Psoas muscle (tissue), 8 donors: ENCODE data around the gene CPVL. TPM values are rescaled to one million over a fixed set of nuclear protein-coding genes. Genes with fewer than 3 reads are reported as not detected.

Experiments
- ATAC-seq, 4 donors: fragments of 200-7000 bp; cut with Tn5 transposase; one replicate each; pipeline ENCODE4 v1.9.1; 2020; ENCODE audit warnings: moderate library complexity in 3 of 4, mild to moderate bottlenecking in 2 of 4
- DNase-seq, 2 donors: peaks; one replicate each; pipeline ENCODE4 v3.0.0-alpha.2; 2020
- H3K27ac ChIP-seq: fragments of 200-600 bp; one replicate; pipeline ENCODE4 v1.8.0; 2022
- H3K27me3 ChIP-seq, 3 donors: fragments of 200-600 bp in 1 of 3; one replicate each; pipeline versions ENCODE4 v1.6.1 to v1.8.0; 2013 to 2022; ENCODE audit warnings: low read length in 2 of 3, mild to moderate bottlenecking in 2 of 3, moderate library complexity in 1 of 3; ENCODE audit not compliant: insufficient read depth in 3 of 3
- H3K36me3 ChIP-seq, 2 donors: fragments of 200-600 bp in 1 of 2; one replicate each; pipeline versions ENCODE4 v1.6.1 to v1.8.0; 2013 to 2022; ENCODE audit warnings: low read depth in 1 of 2, mild to moderate bottlenecking in 1 of 2, moderate library complexity in 1 of 2; ENCODE audit not compliant: insufficient read depth in 1 of 2
- H3K4me1 ChIP-seq: fragments of 200-600 bp; one replicate; pipeline ENCODE4 v1.8.0; 2022
- H3K4me3 ChIP-seq: fragments of 200-600 bp; one replicate; pipeline ENCODE4 v1.8.0; 2022; ENCODE audit warnings: mild to moderate bottlenecking
- H3K9me3 ChIP-seq: fragments of 200-600 bp; one replicate; pipeline ENCODE4 v1.8.0; 2022
- CTCF ChIP-seq: fragments of 200-600 bp; IDR thresholded peaks from one replicate; pipeline ENCODE4 v1.8.0; 2022; ENCODE audit warnings: antibody characterized with exemption
- WGBS, 3 donors: extraction: QIAGEN DNeasy Blood & Tissue Kit; methylation state at CpG; one replicate each; pipeline versions ENCODE4 v1.1.6 to v1.1.7; 2013; 5-methylcytosine and 5-hydroxymethylcytosine counted together
- intact Hi-C, 2 donors: fragments of 100-400 bp; cut with DNase I; formaldehyde crosslinking; loops; one replicate each; pipeline versions ENCODE4 v1.11.0 to v1.14.2; 2022
- polyA plus RNA-seq, 3 donors: library from polyadenylated mRNA; stranded (reverse); fragments of 200-250 nt; gene quantifications; one replicate each; pipeline ENCODE4 v1.2.3, GENCODE V29; 2013
- total RNA-seq, 4 donors: library from RNA; stranded (reverse); fragmentation: NEBNext Ultra II Directional in 2 of 4; extraction: Animal tissue kit (Norgen Biotek cat#: 25700) in 2 of 4; gene quantifications; one replicate each; pipeline versions ENCODE4 v1.2.1 to v1.2.4, GENCODE V29; 2021 to 2023
- donor health status: healthy with polysubstance abuse.
- donor health status: DM: no; HTN: no; CAD: no; lungs with moderate emphysema.
- donor health status: Bipolar disorder and iron deficiency.
- donor health status: healthy.
- donor health status: DM: yes; HTN: yes; CAD: no.
- donor health status: DM: no; HTN: no; CAD: no.
- donor health status: DM: no; HTN: no; CAD: no.
- donor health status: DM: yes; HTN: yes; CAD: no.

Gene CPVL
- total and polyA plus RNA-seq, 7 donors = 1.6 to 49.6 (median 6.1) TPM

GRCh38 chr7:29130096-29130495, 16.2 kb downstream of the CPVL start:
- ATAC-seq = no peak
- Histone ChIP-seq H3K4me3 (no peak overlapping the region), H3K4me1 (peaks cover 4% of the 10 kb centered on the region), H3K9me3 (no peaks in the 10 kb centered on the region), H3K27ac (no peak overlapping the region), H3K36me3 (no peaks in the 10 kb centered on the region), H3K27me3 (no peaks in the 10 kb centered on the region)
- TF ChIP-seq CTCF = no peak
- DNase-seq = no peak
- intact Hi-C loops = no loop called here
- 90 to 98% (median 96%) methylated on average over 1 of the region's 1 CpG for WGBS, 3 donors

- Histone ChIP-seq H3K27ac (no peak overlapping the region), H3K9me3 (no peaks in the 10 kb centered on the region), H3K4me3 (no peak overlapping the region), H3K4me1 (peaks cover 12% of the 10 kb centered on the region), H3K36me3 (no peaks in the 10 kb centered on the region), H3K27me3 (no peaks in the 10 kb centered on the region)
- DNase-seq = no peak
- WGBS, 3 donors = 52 to 63% (median 53%) methylated on average over 4 of the region's 4 CpGs
- no peak for TF ChIP-seq CTCF
- no peak for ATAC-seq
- intact Hi-C loops = no loop called here
Observed at GRCh38 chr7:29127527-29127926, 18.8 kb downstream of the CPVL start.

GRCh38 chr7:29126804-29127203, 19.5 kb downstream of the CPVL start:
- no peak for TF ChIP-seq CTCF
- Histone ChIP-seq H3K9me3 (no peaks in the 10 kb centered on the region), H3K36me3 (no peaks in the 10 kb centered on the region), H3K27me3 (no peaks in the 10 kb centered on the region), H3K27ac (no peak overlapping the region), H3K4me1 (peaks cover 15% of the 10 kb centered on the region), H3K4me3 (no peak overlapping the region)
- ATAC-seq = no peak
- 94 to 95% (median 94%) methylated on average over 3 of the region's 3 CpGs for WGBS, 3 donors
- intact Hi-C loops = no loop called here
- DNase-seq = no peak

GRCh38 chr7:29123626-29124190, 22.6 kb downstream of the CPVL start:
- H3K36me3 ChIP-seq = no peaks in the 10 kb centered on the region
- H3K4me3 ChIP-seq = no peak overlapping the region
- H3K27me3 ChIP-seq = no peaks in the 10 kb centered on the region
- no peak overlapping the region for H3K27ac ChIP-seq
- ATAC-seq (no peak), DNase-seq (no peak)
- H3K9me3 ChIP-seq = no peaks in the 10 kb centered on the region
- H3K4me1 ChIP-seq = peaks cover 16% of the 10 kb centered on the region
- intact Hi-C loops = no loop called here
- whole genome bisulfite sequencing, 3 donors = 87 to 89% (median 88%) methylated on average over 1 of the region's 1 CpG
- no peak for TF ChIP-seq CTCF

- 65 to 81% (median 67%) methylated on average over 2 of the region's 2 CpGs for WGBS, 3 donors
Observed at GRCh38 chr7:29122759-29123158, 23.6 kb downstream of the CPVL start.

More at GRCh38 chr7:29122759-29123158, 23.6 kb downstream of the CPVL start:
- intact Hi-C loops = no loop called here
- no peaks in the 10 kb centered on the region for H3K27me3 ChIP-seq
- DNase-seq = no peak
- no peak for TF ChIP-seq CTCF
- H3K9me3 ChIP-seq = no peaks in the 10 kb centered on the region
- peak in 3 of 4 donors; percentile 50 to 58 (median 52) for ATAC-seq
- H3K36me3 ChIP-seq = no peaks in the 10 kb centered on the region
- peaks cover 16% of the 10 kb centered on the region for H3K4me1 ChIP-seq
- no peak overlapping the region for H3K27ac ChIP-seq
- H3K4me3 ChIP-seq = no peak overlapping the region
